HepG2 (cell line): Measurements from ENCODE around the gene MARK2. TPM values are rescaled to one million over a fixed set of nuclear protein-coding genes. Genes with fewer than 3 reads are reported as not detected.

Experiments
- AGO1 ChIP-seq: fragments of 200-400 bp; formaldehyde crosslinking; IDR thresholded peaks from 2 replicates; pipeline ENCODE4 v1.6.1; 2017; ENCODE audit warnings: mild to moderate bottlenecking, low read depth, low read length, moderate library complexity; ENCODE audit not compliant: poor library complexity, severe bottlenecking
- AHDC1 ChIP-seq: sonication (generic); formaldehyde crosslinking; IDR thresholded peaks from 2 replicates; pipeline ENCODE4 v1.5.1; 2020; ENCODE audit warnings: mild to moderate bottlenecking, missing genetic modification reagents, borderline replicate concordance
- ARID5B ChIP-seq: IDR thresholded peaks from 2 replicates; pipeline ENCODE4 v1.4.0; 2020; ENCODE audit warnings: mild to moderate bottlenecking, missing genetic modification reagents
- HNRNPLL ChIP-seq: fragments of 200-400 bp; formaldehyde crosslinking; IDR thresholded peaks from 2 replicates; pipeline ENCODE4 v1.6.1; 2017; ENCODE audit warnings: mild to moderate bottlenecking, low read depth, low read length; ENCODE audit not compliant: poor library complexity, severe bottlenecking
- HOXA3 ChIP-seq: sonication (generic); formaldehyde crosslinking; IDR thresholded peaks from 2 replicates; pipeline ENCODE4 v1.5.0; 2020; ENCODE audit warnings: missing genetic modification reagents
- KDM4B ChIP-seq: sonication (generic); formaldehyde crosslinking; IDR thresholded peaks from 2 replicates; pipeline ENCODE4 v1.4.0; 2020; ENCODE audit warnings: missing genetic modification reagents
- RFXAP ChIP-seq: sonication (generic); formaldehyde crosslinking; IDR thresholded peaks from 2 replicates; pipeline ENCODE4 v1.4.0; 2020; ENCODE audit warnings: missing genetic modification reagents, borderline replicate concordance
- SMAD9 ChIP-seq: sonication (generic); formaldehyde crosslinking; IDR thresholded peaks from 2 replicates; pipeline ENCODE4 v1.5.1; 2020; ENCODE audit warnings: mild to moderate bottlenecking, missing genetic modification reagents
- SNAPC5 ChIP-seq: sonication (generic); formaldehyde crosslinking; IDR thresholded peaks from 2 replicates; pipeline ENCODE4 v1.8.1; 2023; ENCODE audit warnings: mild to moderate bottlenecking, missing genetic modification reagents, borderline replicate concordance
- polyA plus RNA-seq, 8 experiments: library from polyadenylated mRNA; depleted of rRNA in 3 of 8; stranded (reverse) in 7 of 8; unstranded in 1 of 8; fragments of >200 nt; fragmentation: Illumina TruSeq in 4 of 8; extraction: Trizol in 4 of 8; gene quantifications; 2 replicates each; pipeline versions ENCODE4 v1.2.1 to v1.2.3, GENCODE V29; 2011 to 2016; ENCODE audit warnings: low read depth in 4 of 8, missing spikeins in 1 of 8, mixed read lengths in 1 of 8; ENCODE audit not compliant: insufficient read depth in 1 of 8
- total RNA-seq, 5 experiments: library from RNA; depleted of rRNA; stranded (reverse); fragments of >200 nt; fragmentation: Illumina TruSeq; extraction: Trizol; gene quantifications; 2 replicates each; pipeline ENCODE4 v1.2.3, GENCODE V29; 2016; ENCODE audit warnings: low read depth in 1 of 5
- TF ChIP-seq, protein P1 (sequence below): sonication (generic); formaldehyde crosslinking; IDR thresholded peaks from 2 replicates; pipeline ENCODE4 v1.5.0; 2020; ENCODE audit warnings: missing genetic modification reagents, mild to moderate bottlenecking, borderline replicate concordance
- TF ChIP-seq, protein P2 (sequence below): sonication (generic); formaldehyde crosslinking; IDR thresholded peaks from 2 replicates; pipeline ENCODE4 v1.5.1; 2020; ENCODE audit warnings: mild to moderate bottlenecking, missing genetic modification reagents, borderline replicate concordance
- TF ChIP-seq, protein P3 (sequence below): sonication (generic); formaldehyde crosslinking; conservative IDR thresholded peaks from 2 replicates; pipeline ENCODE4 v1.4.0; 2020; ENCODE audit warnings: missing genetic modification reagents
- TF ChIP-seq, protein P4 (sequence below): sonication (generic); formaldehyde crosslinking; IDR thresholded peaks from 2 replicates; pipeline ENCODE4 v1.5.1; 2020; ENCODE audit warnings: missing genetic modification reagents, mild to moderate bottlenecking, borderline replicate concordance

Gene MARK2
- total and polyA plus RNA-seq, 2 of the 13 experiments (the other 11 are each of a cell fraction or from before 2014, with no cell fraction given), result 13.5 to 13.9 TPM

- TF ChIP-seq, protein P1, sequence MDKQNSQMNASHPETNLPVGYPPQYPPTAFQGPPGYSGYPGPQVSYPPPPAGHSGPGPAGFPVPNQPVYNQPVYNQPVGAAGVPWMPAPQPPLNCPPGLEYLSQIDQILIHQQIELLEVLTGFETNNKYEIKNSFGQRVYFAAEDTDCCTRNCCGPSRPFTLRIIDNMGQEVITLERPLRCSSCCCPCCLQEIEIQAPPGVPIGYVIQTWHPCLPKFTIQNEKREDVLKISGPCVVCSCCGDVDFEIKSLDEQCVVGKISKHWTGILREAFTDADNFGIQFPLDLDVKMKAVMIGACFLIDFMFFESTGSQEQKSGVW, result no peak
- peak; percentile 18 for TF ChIP-seq HNRNPLL
- TF ChIP-seq, protein P2, sequence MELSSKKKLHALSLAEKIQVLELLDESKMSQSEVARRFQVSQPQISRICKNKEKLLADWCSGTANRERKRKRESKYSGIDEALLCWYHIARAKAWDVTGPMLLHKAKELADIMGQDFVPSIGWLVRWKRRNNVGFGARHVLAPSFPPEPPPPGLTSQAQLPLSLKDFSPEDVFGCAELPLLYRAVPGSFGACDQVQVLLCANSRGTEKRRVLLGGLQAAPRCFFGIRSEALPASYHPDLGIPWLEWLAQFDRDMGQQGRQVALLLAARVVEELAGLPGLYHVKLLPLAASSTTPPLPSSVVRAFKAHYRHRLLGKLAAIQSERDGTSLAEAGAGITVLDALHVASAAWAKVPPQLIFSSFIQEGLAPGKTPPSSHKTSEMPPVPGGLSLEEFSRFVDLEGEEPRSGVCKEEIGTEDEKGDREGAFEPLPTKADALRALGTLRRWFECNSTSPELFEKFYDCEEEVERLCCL (CRISPR knock-in tag), result no peak
- TF ChIP-seq SMAD9 (CRISPR knock-in tag), result no peak; the same call in 1 of the 2 replicates
- TF ChIP-seq ARID5B (CRISPR knock-in tag), result no peak
- TF ChIP-seq RFXAP, result 0 out of 2 replicates have a peak, but pooled peaks have one; percentile 43
- TF ChIP-seq SNAPC5 (CRISPR knock-in tag), result no peak
- TF ChIP-seq HOXA3 (CRISPR knock-in tag), result peak; percentile 42; the same call in 1 of the 2 replicates
- TF ChIP-seq, protein P3, sequence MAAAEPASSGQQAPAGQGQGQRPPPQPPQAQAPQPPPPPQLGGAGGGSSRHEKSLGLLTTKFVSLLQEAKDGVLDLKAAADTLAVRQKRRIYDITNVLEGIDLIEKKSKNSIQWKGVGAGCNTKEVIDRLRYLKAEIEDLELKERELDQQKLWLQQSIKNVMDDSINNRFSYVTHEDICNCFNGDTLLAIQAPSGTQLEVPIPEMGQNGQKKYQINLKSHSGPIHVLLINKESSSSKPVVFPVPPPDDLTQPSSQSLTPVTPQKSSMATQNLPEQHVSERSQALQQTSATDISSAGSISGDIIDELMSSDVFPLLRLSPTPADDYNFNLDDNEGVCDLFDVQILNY (CRISPR knock-in tag), result no peak
- no peak for TF ChIP-seq AGO1
- no peak for TF ChIP-seq KDM4B (CRISPR knock-in tag)
- TF ChIP-seq AHDC1, result no peak
- TF ChIP-seq, protein P4, sequence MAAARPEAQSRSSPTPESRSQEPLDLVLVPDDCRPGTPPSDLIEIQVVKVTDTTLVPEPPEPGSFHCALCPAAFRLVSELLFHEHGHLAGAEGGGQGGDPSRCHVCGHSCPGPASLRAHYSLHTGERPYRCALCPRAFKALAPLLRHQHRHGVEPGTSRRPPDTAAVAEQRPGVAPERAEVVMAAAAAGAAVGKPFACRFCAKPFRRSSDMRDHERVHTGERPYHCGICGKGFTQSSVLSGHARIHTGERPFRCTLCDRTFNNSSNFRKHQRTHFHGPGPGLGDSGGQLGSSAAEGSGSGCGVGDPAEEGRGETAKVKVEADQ (CRISPR knock-in tag), result no peak
Measured at GRCh38 chr11:63920126-63920938, 81.4 kb downstream of the MARK2 start (continued).
